Psoas muscle (tissue), 8 donors: ENCODE data around the gene PPARD. TPM values are rescaled to one million over a fixed set of nuclear protein-coding genes. Genes with fewer than 3 reads are reported as not detected.

Experiments
- ATAC-seq, 4 donors: fragments of 200-7000 bp; cut with Tn5 transposase; one replicate each; pipeline ENCODE4 v1.9.1; 2020; ENCODE audit warnings: moderate library complexity in 3 of 4, mild to moderate bottlenecking in 2 of 4
- DNase-seq, 2 donors: peaks; one replicate each; pipeline ENCODE4 v3.0.0-alpha.2; 2020
- H3K27ac ChIP-seq: fragments of 200-600 bp; one replicate; pipeline ENCODE4 v1.8.0; 2022
- H3K27me3 ChIP-seq, 3 donors: fragments of 200-600 bp in 1 of 3; one replicate each; pipeline versions ENCODE4 v1.6.1 to v1.8.0; 2013 to 2022; ENCODE audit warnings: low read length in 2 of 3, mild to moderate bottlenecking in 2 of 3, moderate library complexity in 1 of 3; ENCODE audit not compliant: insufficient read depth in 3 of 3
- H3K36me3 ChIP-seq, 2 donors: fragments of 200-600 bp in 1 of 2; one replicate each; pipeline versions ENCODE4 v1.6.1 to v1.8.0; 2013 to 2022; ENCODE audit warnings: low read depth in 1 of 2, mild to moderate bottlenecking in 1 of 2, moderate library complexity in 1 of 2; ENCODE audit not compliant: insufficient read depth in 1 of 2
- H3K4me1 ChIP-seq: fragments of 200-600 bp; one replicate; pipeline ENCODE4 v1.8.0; 2022
- H3K4me3 ChIP-seq: fragments of 200-600 bp; one replicate; pipeline ENCODE4 v1.8.0; 2022; ENCODE audit warnings: mild to moderate bottlenecking
- H3K9me3 ChIP-seq: fragments of 200-600 bp; one replicate; pipeline ENCODE4 v1.8.0; 2022
- WGBS, 3 donors: extraction: QIAGEN DNeasy Blood & Tissue Kit; methylation state at CpG; one replicate each; pipeline versions ENCODE4 v1.1.6 to v1.1.7; 2013; 5-methylcytosine and 5-hydroxymethylcytosine counted together
- intact Hi-C, 2 donors: fragments of 100-400 bp; cut with DNase I; formaldehyde crosslinking; loops; one replicate each; pipeline versions ENCODE4 v1.11.0 to v1.14.2; 2022
- polyA plus RNA-seq, 3 donors: library from polyadenylated mRNA; stranded (reverse); fragments of 200-250 nt; gene quantifications; one replicate each; pipeline ENCODE4 v1.2.3, GENCODE V29; 2013
- total RNA-seq, 4 donors: library from RNA; stranded (reverse); fragmentation: NEBNext Ultra II Directional in 2 of 4; extraction: Animal tissue kit (Norgen Biotek cat#: 25700) in 2 of 4; gene quantifications; one replicate each; pipeline versions ENCODE4 v1.2.1 to v1.2.4, GENCODE V29; 2021 to 2023
- TF ChIP-seq, protein P1 (sequence below): fragments of 200-600 bp; IDR thresholded peaks from one replicate; pipeline ENCODE4 v1.8.0; 2022; ENCODE audit warnings: antibody characterized with exemption
- donor health status: healthy with polysubstance abuse.
- donor health status: DM: no; HTN: no; CAD: no; lungs with moderate emphysema.
- donor health status: Bipolar disorder and iron deficiency.
- donor health status: healthy.
- donor health status: DM: yes; HTN: yes; CAD: no.
- donor health status: DM: no; HTN: no; CAD: no.
- donor health status: DM: no; HTN: no; CAD: no.
- donor health status: DM: yes; HTN: yes; CAD: no.

PPARD gene
- total and polyA plus RNA-seq, 7 donors: 13.5 to 187 (median 37.2) TPM

DNA sequence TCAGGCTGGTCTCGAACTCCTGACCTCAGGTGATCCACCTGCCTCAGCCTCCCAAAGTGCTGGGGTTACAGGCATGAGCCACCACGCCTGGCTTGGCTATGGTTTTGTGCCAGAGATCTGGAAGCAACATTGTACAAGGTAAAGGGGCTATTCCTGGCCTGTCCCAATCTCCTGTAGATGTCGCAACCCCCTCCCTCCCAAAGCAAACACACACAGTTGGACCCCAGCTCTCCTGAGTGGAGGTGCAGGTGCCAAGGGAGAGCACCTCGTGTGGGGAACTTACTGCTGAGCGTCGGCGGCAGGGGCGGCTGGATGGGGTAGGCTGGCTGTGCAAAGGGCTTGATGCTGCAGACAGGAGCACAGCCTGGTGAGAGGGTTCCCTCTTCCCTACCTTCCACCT is 134.7 kb downstream of the PPARD start:
- TF ChIP-seq, protein P1, sequence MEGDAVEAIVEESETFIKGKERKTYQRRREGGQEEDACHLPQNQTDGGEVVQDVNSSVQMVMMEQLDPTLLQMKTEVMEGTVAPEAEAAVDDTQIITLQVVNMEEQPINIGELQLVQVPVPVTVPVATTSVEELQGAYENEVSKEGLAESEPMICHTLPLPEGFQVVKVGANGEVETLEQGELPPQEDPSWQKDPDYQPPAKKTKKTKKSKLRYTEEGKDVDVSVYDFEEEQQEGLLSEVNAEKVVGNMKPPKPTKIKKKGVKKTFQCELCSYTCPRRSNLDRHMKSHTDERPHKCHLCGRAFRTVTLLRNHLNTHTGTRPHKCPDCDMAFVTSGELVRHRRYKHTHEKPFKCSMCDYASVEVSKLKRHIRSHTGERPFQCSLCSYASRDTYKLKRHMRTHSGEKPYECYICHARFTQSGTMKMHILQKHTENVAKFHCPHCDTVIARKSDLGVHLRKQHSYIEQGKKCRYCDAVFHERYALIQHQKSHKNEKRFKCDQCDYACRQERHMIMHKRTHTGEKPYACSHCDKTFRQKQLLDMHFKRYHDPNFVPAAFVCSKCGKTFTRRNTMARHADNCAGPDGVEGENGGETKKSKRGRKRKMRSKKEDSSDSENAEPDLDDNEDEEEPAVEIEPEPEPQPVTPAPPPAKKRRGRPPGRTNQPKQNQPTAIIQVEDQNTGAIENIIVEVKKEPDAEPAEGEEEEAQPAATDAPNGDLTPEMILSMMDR: no peak
- Histone ChIP-seq H3K27ac (no peak overlapping the region), H3K9me3 (no peaks in the 10 kb centered on the region), H3K4me3 (no peak overlapping the region), H3K27me3 (no peaks in the 10 kb centered on the region), H3K4me1 (no peaks in the 10 kb centered on the region), H3K36me3 (peaks cover 4 to 83% of the 10 kb centered on the region in 2 donors)
- DNase-seq: peak in 1 of 2 donors; percentile 38
- intact Hi-C loops: no loop called here
- 84 to 90% (median 85%) methylated on average over 7 to 8 of the region's 8 CpGs for WGBS, 3 donors
- ATAC-seq: no peak

Other genes with a start within 250 kb of the PPARD start
- not detected for gene TCP11, start 201.2 kb upstream of the PPARD start, total RNA-seq
- gene TCP11, start 201.2 kb upstream of the PPARD start, polyA plus RNA-seq: under 1 TPM in 1 of 3 donors, not detected in 2; 0.08 TPM
- gene SCUBE3, start 128.6 kb upstream of the PPARD start, total RNA-seq: under 1 TPM in 2 of 4 donors, not detected in 2; 0.10 to 0.21 TPM
- gene SCUBE3, start 128.6 kb upstream of the PPARD start, polyA plus RNA-seq: under 1 TPM; 0.01 to 0.04 (median 0.01) TPM
- gene ZNF76, start 82.8 kb upstream of the PPARD start, total RNA-seq: 10 to 100 TPM; 17.9 to 25.0 (median 22.5) TPM
- gene ZNF76, start 82.8 kb upstream of the PPARD start, polyA plus RNA-seq: 10 to 100 TPM; 22.3 to 37.3 (median 24.6) TPM
- 1 to 10 TPM in 1 of 4 donors, under 1 TPM in 3; 0.46 to 1.6 (median 0.64) TPM for gene DEF6, start 44.7 kb upstream of the PPARD start, total RNA-seq
- gene DEF6, start 44.7 kb upstream of the PPARD start, polyA plus RNA-seq: 1 to 10 TPM in 1 of 3 donors, under 1 TPM in 2; 0.43 to 1.3 (median 0.69) TPM
- gene FANCE, start 109.8 kb downstream of the PPARD start, total RNA-seq: 1 to 10 TPM; 5.7 to 9.3 (median 8.1) TPM
- gene FANCE, start 109.8 kb downstream of the PPARD start, polyA plus RNA-seq: 10 to 100 TPM in 1 of 3 donors, 1 to 10 TPM in 2; 3.8 to 15.2 (median 4.5) TPM
- 100 to 1,000 TPM; 668 to 832 (median 736) TPM for gene RPL10A, start 125.8 kb downstream of the PPARD start, total RNA-seq
- gene RPL10A, start 125.8 kb downstream of the PPARD start, polyA plus RNA-seq: 1,000 to 10,000 TPM in 2 of 3 donors, 100 to 1,000 TPM in 1; 918 to 1,629 (median 1,240) TPM
- gene TEAD3, start 154.5 kb downstream of the PPARD start, total RNA-seq: 10 to 100 TPM; 23.0 to 44.3 (median 26.2) TPM
- 10 to 100 TPM; 12.1 to 15.8 (median 14.5) TPM for gene TEAD3, start 154.5 kb downstream of the PPARD start, polyA plus RNA-seq
- not detected for gene TULP1, start 170.3 kb downstream of the PPARD start, total RNA-seq
- gene TULP1, start 170.3 kb downstream of the PPARD start, polyA plus RNA-seq: under 1 TPM; 0.05 to 0.09 (median 0.08) TPM